Raji (cell line): ENCODE measurements around the gene UQCC3.

ENCODE experiments used
- POLR2A ChIP-seq: IDR thresholded peaks from 2 replicates; pipeline ENCODE4 v1.6.1; 2011; ENCODE audit warnings: low read depth, low read length, control low read depth; ENCODE audit not compliant: insufficient read depth

The UQCC3 gene

GRCh38 chr11:62671608-62672389, at the start of gene UQCC3, which contains the start of gene LBHD1:
TSS of gene UQCC3 (plus strand) at chr11:62671673. CDS start at chr11:62671746, 73 bp downstream.
TSS of gene LBHD1 (minus strand) at chr11:62672267. CDS start at chr11:62670031, 2,236 bp downstream.
- peak; percentile 87 for TF ChIP-seq POLR2A

- no peak for TF ChIP-seq POLR2A
These were observed 48.9 kb upstream of the UQCC3 start for GRCh38 chr11:62622476-62623089.

- no peak for TF ChIP-seq POLR2A
These were observed 43.8 kb upstream of the UQCC3 start for GRCh38 chr11:62627713-62628112.

GRCh38 chr11:62632492-62632891, 39.0 kb upstream of the UQCC3 start:
- TF ChIP-seq POLR2A = no peak

- no peak for TF ChIP-seq POLR2A
These were observed 27.3 kb upstream of the UQCC3 start for GRCh38 chr11:62644220-62644619.

GRCh38 chr11:62645671-62645945, 25.9 kb upstream of the UQCC3 start:
- no peak for TF ChIP-seq POLR2A

GRCh38 chr11:62645946-62646824, 25.3 kb upstream of the UQCC3 start, which contains the start of gene GANAB:
TSS of gene GANAB (minus strand) at chr11:62646613. CDS start at chr11:62646599, 14 bp downstream.
- peak; percentile 85 for TF ChIP-seq POLR2A

- no peak for TF ChIP-seq POLR2A
These were observed 24.5 kb upstream of the UQCC3 start for GRCh38 chr11:62646825-62647608.

GRCh38 chr11:62647609-62648005, 23.9 kb upstream of the UQCC3 start:
- no peak for TF ChIP-seq POLR2A

- no peak for TF ChIP-seq POLR2A
These were observed 23.1 kb upstream of the UQCC3 start for GRCh38 chr11:62648185-62648966.

- TF ChIP-seq POLR2A = no peak
These were observed 22.5 kb upstream of the UQCC3 start for GRCh38 chr11:62648967-62649364.

- no peak for TF ChIP-seq POLR2A
These were observed 22.0 kb upstream of the UQCC3 start for GRCh38 chr11:62649486-62649885.

- no peak for TF ChIP-seq POLR2A
These were observed 19.1 kb upstream of the UQCC3 start for GRCh38 chr11:62652161-62653006.

- no peak for TF ChIP-seq POLR2A
These were observed 17.2 kb upstream of the UQCC3 start for GRCh38 chr11:62654297-62654696.
